ENCODE measurements around the gene CPVL. TPM values are rescaled to one million over a fixed set of nuclear protein-coding genes. Genes with fewer than 3 reads are reported as not detected.

The CPVL gene
- total RNA-seq, 1 experiment from 2014 or later = 10.3 TPM

- no peaks in the 10 kb centered on the region for H3K9me3 ChIP-seq (ENCODE audit: control insufficient read depth in 1 of 2, insufficient read depth in 1 of 2, low read depth in 1 of 2, low read length in 2 of 2)
- H3K36me3 ChIP-seq (ENCODE audit: control insufficient read depth in 1 of 2, insufficient read depth in 2 of 2, low read length in 2 of 2) = no peaks in the 10 kb centered on the region
- H3K4me2 ChIP-seq (ENCODE audit: low read length) = no peak overlapping the region
- no peak overlapping the region for H2AFZ ChIP-seq (ENCODE audit: low read depth, low read length, poor library complexity, severe bottlenecking)
- no peaks in the 10 kb centered on the region for H3K27me3 ChIP-seq (ENCODE audit: insufficient read depth, low read length)
- intact Hi-C loops (cut with micrococcal nuclease) = no loop called here
- no peak for DNase-seq (ENCODE audit: low read depth, low spot score)
- no peak for ATAC-seq
- TF ChIP-seq SP1 (IDR thresholded peaks at IDR 0.05; ENCODE audit: low read depth) (no peak), YY1 (IDR thresholded peaks at IDR 0.05; ENCODE audit: extremely low read depth, insufficient replicate concordance, low read depth, low read length) (no peak), RAD21 (IDR thresholded peaks at IDR 0.05; ENCODE audit: low read depth) (no peak), MAX (IDR thresholded peaks at IDR 0.05) (no peak), POLR2A (IDR thresholded peaks at IDR 0.05; ENCODE audit: borderline replicate concordance, extremely low read depth, insufficient read depth, insufficient read length) (no peak), CBX3 (IDR thresholded peaks at IDR 0.05; ENCODE audit: low read depth) (no peak), SIN3A (IDR thresholded peaks at IDR 0.05; ENCODE audit: low read depth) (no peak), JUND (IDR thresholded peaks at IDR 0.05) (no peak), TCF7L2 (IDR thresholded peaks at IDR 0.05; ENCODE audit: borderline replicate concordance, extremely low read depth, insufficient read depth, insufficient read length) (no peak), CTCF (IDR thresholded peaks at IDR 0.05 in 2 of 3, conservative IDR thresholded peaks at IDR 0.05 in 1 of 3; ENCODE audit: borderline replicate concordance in 1 of 3, insufficient read depth in 1 of 3, low read depth in 2 of 3, low read length in 2 of 3) (no peak), ATF3 (IDR thresholded peaks at IDR 0.05) (no peak), SRF (IDR thresholded peaks at IDR 0.05; ENCODE audit: low read depth) (no peak), REST (IDR thresholded peaks at IDR 0.05; ENCODE audit: low read depth) (no peak), ZBTB33 (IDR thresholded peaks at IDR 0.05; ENCODE audit: extremely low read depth, insufficient replicate concordance, low read length) (no peak), EZH2 (IDR thresholded peaks at IDR 0.05) (no peak), ZFX (IDR thresholded peaks at IDR 0.05) (no peak)
- H3K4me1 ChIP-seq (ENCODE audit: control insufficient read depth in 1 of 2, insufficient read depth in 2 of 2, low read length in 2 of 2) = no peaks in the 10 kb centered on the region
- no TSS peak for BruUV-seq (replicated peaks)
- no peaks in the 10 kb centered on the region for H3K79me2 ChIP-seq (ENCODE audit: insufficient read depth, low read length)
- ChIA-PET CTCF (interaction anchor here (1.1 to 1.4 kb wide), 2 partner anchors 30 to 150 kb away, joined by 3 read pairs; no protein-coding TSS in a partner anchor), RAD21 (ENCODE audit: low non-redundant PET in 1 of 2, low total read pairs in 2 of 2, uncharacterized antibody in 2 of 2, unreplicated experiment in 2 of 2) (no interaction called here), POLR2A (no interaction called here)
- H3K9me2 ChIP-seq (ENCODE audit: insufficient read depth) = no peaks in the 10 kb centered on the region
- H3K4me3 ChIP-seq (replicated peaks in 1 of 2; ENCODE audit: low read depth in 1 of 2, low read length in 2 of 2) = no peak overlapping the region
- H3K27ac ChIP-seq (ENCODE audit: low read depth, low read length) = no peak overlapping the region
- H4K20me1 ChIP-seq (ENCODE audit: insufficient read depth) = no peaks in the 10 kb centered on the region
- no peak overlapping the region for H3K9ac ChIP-seq (ENCODE audit: low read length)
These were observed 69.7 kb downstream of the CPVL start for GRCh38 chr7:29076631-29077030.
